ENCODE results near the gene CSNK2A3. TPM values are rescaled to one million over a fixed set of nuclear protein-coding genes. Genes with fewer than 3 reads are reported as not detected.

CSNK2A3 gene
- total RNA-seq, 1 donor from 2014 or later = 0.82 TPM

DNA sequence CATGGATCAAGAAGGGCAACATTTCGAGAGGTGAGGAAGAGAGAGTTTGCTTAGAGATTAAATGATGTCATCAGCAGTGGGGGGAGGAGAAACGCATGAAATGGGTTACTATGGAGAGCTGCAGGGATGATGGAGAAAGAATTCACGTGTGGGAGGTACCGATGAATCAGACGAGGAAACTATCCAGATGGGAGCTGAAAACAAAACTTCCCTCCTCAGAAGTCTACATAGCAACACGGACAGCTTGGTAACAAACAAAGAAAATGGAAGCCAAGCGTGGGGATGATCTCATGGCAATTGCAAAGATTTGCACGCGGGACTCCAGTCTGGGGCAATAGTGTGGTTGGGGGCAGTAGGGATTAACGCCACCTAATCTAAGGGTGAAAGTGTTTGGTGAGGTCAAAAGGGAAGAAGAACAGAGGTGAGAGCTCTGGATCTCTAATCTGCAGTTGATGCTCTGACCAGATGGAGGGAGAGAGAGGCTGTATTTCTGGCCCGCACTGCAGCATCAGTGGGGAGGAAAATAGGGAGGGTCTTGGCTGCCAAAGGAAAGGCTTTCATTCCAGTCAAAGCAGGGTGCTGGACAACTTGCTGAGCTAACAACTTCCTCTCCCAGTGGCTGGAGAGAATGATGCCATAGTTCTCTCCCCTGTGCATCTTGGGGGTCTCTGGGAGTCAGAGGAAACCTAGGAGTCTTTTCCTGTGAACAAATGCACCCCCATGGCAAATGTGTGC is 43.4 kb upstream of the CSNK2A3 start:
- Mint-ChIP-seq H3K36me3 (ENCODE audit: low read depth) (no peaks in the 10 kb centered on the region), H3K27me3 (ENCODE audit: low read depth) (no peaks in the 10 kb centered on the region), H3K9me3 (no peaks in the 10 kb centered on the region), H3K4me3 (no peak overlapping the region), H3K27ac (ENCODE audit: unreplicated experiment) (peak overlapping the region; percentile 79), H3K4me1 (peaks cover 8% of the 10 kb centered on the region)
- no peak for DNase-seq (ENCODE audit: low read depth, low spot score)
- TF ChIP-seq, protein P1, sequence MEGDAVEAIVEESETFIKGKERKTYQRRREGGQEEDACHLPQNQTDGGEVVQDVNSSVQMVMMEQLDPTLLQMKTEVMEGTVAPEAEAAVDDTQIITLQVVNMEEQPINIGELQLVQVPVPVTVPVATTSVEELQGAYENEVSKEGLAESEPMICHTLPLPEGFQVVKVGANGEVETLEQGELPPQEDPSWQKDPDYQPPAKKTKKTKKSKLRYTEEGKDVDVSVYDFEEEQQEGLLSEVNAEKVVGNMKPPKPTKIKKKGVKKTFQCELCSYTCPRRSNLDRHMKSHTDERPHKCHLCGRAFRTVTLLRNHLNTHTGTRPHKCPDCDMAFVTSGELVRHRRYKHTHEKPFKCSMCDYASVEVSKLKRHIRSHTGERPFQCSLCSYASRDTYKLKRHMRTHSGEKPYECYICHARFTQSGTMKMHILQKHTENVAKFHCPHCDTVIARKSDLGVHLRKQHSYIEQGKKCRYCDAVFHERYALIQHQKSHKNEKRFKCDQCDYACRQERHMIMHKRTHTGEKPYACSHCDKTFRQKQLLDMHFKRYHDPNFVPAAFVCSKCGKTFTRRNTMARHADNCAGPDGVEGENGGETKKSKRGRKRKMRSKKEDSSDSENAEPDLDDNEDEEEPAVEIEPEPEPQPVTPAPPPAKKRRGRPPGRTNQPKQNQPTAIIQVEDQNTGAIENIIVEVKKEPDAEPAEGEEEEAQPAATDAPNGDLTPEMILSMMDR (conservative IDR thresholded peaks at IDR 0.05) = no peak

DNA sequence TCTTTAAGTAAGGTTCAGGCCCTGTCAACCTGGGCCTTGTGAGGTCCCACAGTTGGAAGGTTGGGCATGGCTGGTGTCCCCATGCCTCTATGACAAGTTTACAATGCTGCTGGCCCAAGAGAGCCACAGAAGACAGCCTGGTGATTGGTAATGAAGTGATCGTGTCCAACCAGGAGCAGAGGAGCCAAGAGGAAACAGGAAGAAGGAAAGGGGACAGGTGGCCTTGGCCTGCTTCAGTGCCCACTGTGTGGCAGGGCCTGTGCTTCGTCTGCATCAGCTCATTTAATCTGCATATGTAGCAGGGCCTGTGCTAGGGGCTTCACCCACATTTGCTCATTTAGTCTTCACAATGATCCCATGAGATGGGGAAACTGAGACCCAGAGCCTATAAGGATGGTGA is 42.1 kb upstream of the CSNK2A3 start:
- no peak for DNase-seq (ENCODE audit: low read depth, low spot score)
- Mint-ChIP-seq H3K36me3 (ENCODE audit: low read depth) (no peaks in the 10 kb centered on the region), H3K9me3 (no peaks in the 10 kb centered on the region), H3K4me3 (no peak overlapping the region), H3K4me1 (peaks cover 8% of the 10 kb centered on the region), H3K27me3 (ENCODE audit: low read depth) (no peaks in the 10 kb centered on the region), H3K27ac (ENCODE audit: unreplicated experiment) (no peak overlapping the region)
- TF ChIP-seq, protein P1 (conservative IDR thresholded peaks at IDR 0.05) = no peak

DNA sequence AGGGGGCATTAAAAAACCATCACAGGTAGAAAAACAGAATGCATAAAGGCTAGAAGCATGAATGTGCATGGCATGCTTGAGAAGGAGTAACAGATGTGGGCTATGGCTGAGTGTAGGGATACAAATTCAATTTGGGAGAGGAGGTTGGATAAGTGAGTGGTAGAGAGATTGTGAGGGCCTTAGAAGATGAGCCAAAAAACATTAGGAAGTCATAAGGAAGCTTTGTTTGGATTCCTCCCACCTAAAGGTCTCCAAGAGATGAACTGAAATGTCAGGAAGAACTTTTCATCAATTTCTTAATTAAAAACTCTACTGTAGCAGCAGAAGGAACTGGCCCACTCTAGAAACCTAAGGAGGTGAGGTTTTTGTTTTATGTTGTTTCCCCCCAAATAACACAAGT is 41.2 kb upstream of the CSNK2A3 start:
- TF ChIP-seq, protein P1 (conservative IDR thresholded peaks at IDR 0.05) = no peak
- no peak overlapping the region for H3K4me3 Mint-ChIP-seq
- no peak overlapping the region for H3K27ac Mint-ChIP-seq (ENCODE audit: unreplicated experiment)
- no peaks in the 10 kb centered on the region for H3K27me3 Mint-ChIP-seq (ENCODE audit: low read depth)
- H3K36me3 Mint-ChIP-seq (ENCODE audit: low read depth) = no peaks in the 10 kb centered on the region
- no peak for DNase-seq (ENCODE audit: low read depth, low spot score)
- no peaks in the 10 kb centered on the region for H3K9me3 Mint-ChIP-seq
- H3K4me1 Mint-ChIP-seq = peaks cover 8% of the 10 kb centered on the region

DNA sequence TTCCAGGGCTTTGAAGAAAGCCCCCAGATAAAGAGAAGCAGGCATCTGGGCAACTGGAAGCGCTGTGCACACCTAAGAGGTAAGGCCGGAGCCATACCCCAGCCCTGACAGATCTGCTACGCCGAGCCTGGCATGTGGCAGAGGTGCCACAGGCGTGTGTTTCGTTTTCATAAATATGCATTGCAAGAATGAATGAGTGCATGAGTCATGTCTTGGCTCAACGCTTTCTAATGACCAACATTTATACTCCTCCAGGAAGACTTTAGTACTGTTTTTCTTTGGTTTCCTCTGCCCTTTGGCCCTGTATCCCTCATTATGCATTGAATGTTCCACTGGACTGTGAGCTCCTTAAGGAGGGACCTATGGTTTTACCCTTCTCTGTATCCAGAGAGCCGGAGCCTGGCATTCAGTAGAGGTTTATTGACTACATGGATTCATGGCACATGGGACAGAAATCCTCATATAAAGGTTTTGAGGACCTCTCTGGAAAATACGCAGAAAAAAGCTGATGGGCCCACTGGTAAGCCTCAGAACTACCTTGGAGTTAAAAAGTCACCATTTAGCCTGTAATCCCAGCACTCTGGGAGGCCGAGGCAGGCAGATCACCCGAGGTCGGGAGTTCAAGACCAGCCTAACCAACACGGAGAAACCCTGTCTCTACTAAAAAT is 38.9 kb upstream of the CSNK2A3 start:
- Mint-ChIP-seq H3K36me3 (ENCODE audit: low read depth) (no peaks in the 10 kb centered on the region), H3K4me3 (no peak overlapping the region), H3K27ac (ENCODE audit: unreplicated experiment) (no peak overlapping the region), H3K27me3 (ENCODE audit: low read depth) (no peaks in the 10 kb centered on the region), H3K9me3 (no peaks in the 10 kb centered on the region), H3K4me1 (peaks cover 8% of the 10 kb centered on the region)
- TF ChIP-seq, protein P1 (conservative IDR thresholded peaks at IDR 0.05) = no peak
- DNase-seq (ENCODE audit: low read depth, low spot score) = no peak

DNA sequence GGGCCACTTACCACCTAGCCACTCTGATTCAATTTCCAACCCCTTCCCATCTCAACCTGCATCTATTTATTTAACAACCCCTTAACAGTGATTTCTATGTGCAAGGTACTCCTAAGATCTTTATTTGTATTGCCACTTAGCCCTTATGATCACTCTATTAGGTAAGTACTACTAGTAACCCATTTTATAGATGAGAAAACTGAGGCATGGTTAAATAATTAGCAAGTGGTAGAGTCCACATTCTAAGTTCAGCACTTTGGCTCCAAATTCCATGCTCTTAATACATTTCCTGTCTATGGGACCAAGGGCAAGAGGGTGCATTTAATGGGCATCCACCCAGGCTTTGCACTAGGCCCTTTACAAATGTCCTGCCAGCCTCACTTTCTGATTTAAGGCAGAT is 38.1 kb upstream of the CSNK2A3 start:
- no peak for DNase-seq (ENCODE audit: low read depth, low spot score)
- Mint-ChIP-seq H3K9me3 (no peaks in the 10 kb centered on the region), H3K4me1 (peaks cover 3% of the 10 kb centered on the region), H3K36me3 (ENCODE audit: low read depth) (no peaks in the 10 kb centered on the region), H3K27ac (ENCODE audit: unreplicated experiment) (no peak overlapping the region), H3K27me3 (ENCODE audit: low read depth) (no peaks in the 10 kb centered on the region), H3K4me3 (no peak overlapping the region)
- TF ChIP-seq, protein P1 (conservative IDR thresholded peaks at IDR 0.05) = no peak

Measured in neural crest cell (in vitro differentiated cells).